Peyer's patch (tissue), 4 donors: ENCODE measurements around the gene GH1. TPM values are rescaled to one million over a fixed set of nuclear protein-coding genes. Genes with fewer than 3 reads are reported as not detected.
A peak's percentile ranks its signal among the peaks of the same experiment; 100 is the strongest.

ENCODE experiments used
- DNase-seq, 3 donors: peaks; one replicate each; pipeline ENCODE4 v3.0.0-alpha.2; 2017 to 2019
- H3K27ac ChIP-seq, 4 donors: fragments of 200-600 bp; sonication (generic); one replicate each; pipeline ENCODE4 v1.5.1; 2016 to 2019
- H3K27me3 ChIP-seq, 2 donors: fragments of 200-600 bp; sonication (generic); one replicate each; pipeline ENCODE4 v1.5.1; 2019
- H3K36me3 ChIP-seq, 3 donors: fragments of 200-600 bp; sonication (generic); one replicate each; pipeline ENCODE4 v1.5.1; 2016 to 2019
- H3K4me1 ChIP-seq, 4 donors: fragments of 200-600 bp; sonication (generic); one replicate each; pipeline ENCODE4 v1.5.1; 2016 to 2019
- H3K4me3 ChIP-seq, 4 donors: fragments of 200-600 bp; sonication (generic); 1 replicate in 3 of 4; 2 replicates in 1 of 4; pipeline ENCODE4 v1.5.1; 2016 to 2019; ENCODE audit warnings: mild to moderate bottlenecking in 1 of 4
- H3K9me3 ChIP-seq, 4 donors: fragments of 200-600 bp; sonication (generic); one replicate each; pipeline ENCODE4 v1.5.1; 2016 to 2019; ENCODE audit warnings: mild to moderate bottlenecking in 1 of 4
- CTCF ChIP-seq, 6 experiments: fragments of 450-650 bp in 4 of 6; fragments of 200-600 bp in 2 of 6; sonication (generic) in 1 of 6; IDR thresholded peaks; one replicate each; pipeline ENCODE4 v1.5.1; 2017 to 2019; ENCODE audit warnings: antibody characterized with exemption in 6 of 6, mild to moderate bottlenecking in 3 of 6, moderate library complexity in 1 of 6
- POLR2A ChIP-seq, 2 donors: fragments of 450-650 bp; IDR thresholded peaks; one replicate each; pipeline ENCODE4 v1.5.1; 2017; ENCODE audit warnings: antibody characterized with exemption in 2 of 2, mild to moderate bottlenecking in 2 of 2, moderate library complexity in 2 of 2
- total RNA-seq, 4 donors: library from RNA; depleted of rRNA; stranded (reverse); fragments of >200 nt; gene quantifications; one replicate each; pipeline ENCODE4 v1.1.0, GENCODE V29; 2016

Gene GH1
- total RNA-seq, 4 donors from 2014 or later, result not detected

GRCh38 chr17:63961355-63962212 is 42.9 kb upstream of the GH1 start:
- H3K4me3 ChIP-seq, result no peak overlapping the region
- peaks cover 0 to 11% (median 0%) of the 10 kb centered on the region in 4 donors for H3K4me1 ChIP-seq
- DNase-seq, result peak; percentile 47 to 70 (median 60)
- no peaks in the 10 kb centered on the region for H3K36me3 ChIP-seq
- H3K27me3 ChIP-seq, result no peaks in the 10 kb centered on the region
- TF ChIP-seq POLR2A (IDR thresholded peaks at IDR 0.05) (no peak), CTCF (IDR thresholded peaks at IDR 0.05) (no peak)
- no peak overlapping the region for H3K27ac ChIP-seq
- H3K9me3 ChIP-seq, result no peaks in the 10 kb centered on the region

- H3K27me3 ChIP-seq, result no peaks in the 10 kb centered on the region
- DNase-seq, result no peak
- H3K27ac ChIP-seq, result no peak overlapping the region
- no peaks in the 10 kb centered on the region for H3K36me3 ChIP-seq
- H3K9me3 ChIP-seq, result no peaks in the 10 kb centered on the region
- H3K4me1 ChIP-seq, result peaks cover 0 to 11% (median 0%) of the 10 kb centered on the region in 4 donors
- no peak for TF ChIP-seq CTCF (IDR thresholded peaks at IDR 0.05)
- TF ChIP-seq POLR2A (IDR thresholded peaks at IDR 0.05), result no peak
- H3K4me3 ChIP-seq, result no peak overlapping the region
Measured at GRCh38 chr17:63960430-63960829, 41.8 kb upstream of the GH1 start.

GRCh38 chr17:63960006-63960405 is 41.4 kb upstream of the GH1 start:
- TF ChIP-seq POLR2A (IDR thresholded peaks at IDR 0.05) (no peak), CTCF (IDR thresholded peaks at IDR 0.05) (no peak)
- H3K4me1 ChIP-seq, result peaks cover 0 to 11% (median 0%) of the 10 kb centered on the region in 4 donors
- no peaks in the 10 kb centered on the region for H3K9me3 ChIP-seq
- no peak for DNase-seq
- no peaks in the 10 kb centered on the region for H3K27me3 ChIP-seq
- H3K36me3 ChIP-seq, result no peaks in the 10 kb centered on the region
- no peak overlapping the region for H3K4me3 ChIP-seq
- H3K27ac ChIP-seq, result no peak overlapping the region

- DNase-seq, result no peak
- H3K27ac ChIP-seq, result no peak overlapping the region
- no peak overlapping the region for H3K4me3 ChIP-seq
- H3K9me3 ChIP-seq, result no peaks in the 10 kb centered on the region
- no peaks in the 10 kb centered on the region for H3K36me3 ChIP-seq
- TF ChIP-seq POLR2A (IDR thresholded peaks at IDR 0.05) (no peak), CTCF (IDR thresholded peaks at IDR 0.05) (no peak)
- H3K4me1 ChIP-seq, result peaks cover 0 to 11% (median 4%) of the 10 kb centered on the region in 4 donors
- no peaks in the 10 kb centered on the region for H3K27me3 ChIP-seq
Measured at GRCh38 chr17:63956296-63956920, 37.8 kb upstream of the GH1 start.

GRCh38 chr17:63955791-63956190 is 37.2 kb upstream of the GH1 start:
- no peak overlapping the region for H3K4me3 ChIP-seq
- peaks cover 0 to 11% (median 2%) of the 10 kb centered on the region in 4 donors for H3K4me1 ChIP-seq
- no peak for TF ChIP-seq CTCF (IDR thresholded peaks at IDR 0.05)
- TF ChIP-seq POLR2A (IDR thresholded peaks at IDR 0.05), result no peak

More at GRCh38 chr17:63955791-63956190, 37.2 kb upstream of the GH1 start:
- no peak for DNase-seq
- H3K9me3 ChIP-seq, result no peaks in the 10 kb centered on the region
- no peaks in the 10 kb centered on the region for H3K36me3 ChIP-seq
- H3K27ac ChIP-seq, result no peak overlapping the region
- H3K27me3 ChIP-seq, result no peaks in the 10 kb centered on the region
